GM12878 (cell line): ENCODE data around the gene NRG3. TPM values are rescaled to one million over a fixed set of nuclear protein-coding genes. Genes with fewer than 3 reads are reported as not detected.
A peak's percentile ranks its signal among the peaks of the same experiment; 100 is the strongest.

Experiments used
- ATAC-seq: fragments of 200-7000 bp; cut with Tn5 transposase; 3 replicates; pipeline ENCODE4 v1.9.1; 2020; ENCODE audit warnings: mild to moderate bottlenecking, moderate library complexity
- BruUV-seq: library from RNA; stranded (reverse); fragments of 400-500 nt; replicated peaks from 2 replicates; lab custom pipeline; 2021; lab: Mats Ljungman, UMichigan
- CTCF ChIA-PET: fragments of 300-600 bp; sonication (Branson Sonifier 250); formaldehyde crosslinking; extraction: SDS; loops from one replicate; lab custom pipeline; 2021; ENCODE audit warnings: inconsistent platforms; lab: Yijun Ruan, JAX
- POLR2A ChIA-PET: fragments of 350-600 bp; formaldehyde crosslinking; extraction: SDS; loops from one replicate; lab custom pipeline; 2021; ENCODE audit warnings: inconsistent platforms; lab: Charles Lee
- RAD21 ChIA-PET: fragments of 300-600 bp; sonication (Branson Sonifier 250); formaldehyde crosslinking; loops from one replicate; lab custom pipeline; 2023; ENCODE audit warnings: antibody characterized with exemption; ENCODE audit not compliant: unreplicated experiment; lab: Charles Lee
- SMC1A ChIA-PET: fragments of 300-600 bp; sonication (Branson Sonifier 250); formaldehyde crosslinking; loops from one replicate; lab custom pipeline; 2023; ENCODE audit not compliant: unreplicated experiment, uncharacterized antibody; lab: Charles Lee
- DNase-seq: peaks from one replicate; pipeline ENCODE4 v3.0.0-alpha.2; 2011; ENCODE audit warnings: low read depth, low spot score
- FAIRE-seq: peaks from 3 replicates; lab custom pipeline; 2011; peaks lifted over from hg19 to GRCh38; lab: Jason Lieb, UNC
- H2AFZ ChIP-seq: 2 replicates; pipeline ENCODE4 v1.6.0; 2011; ENCODE audit warnings: low read depth, low read length, control low read depth; ENCODE audit not compliant: control insufficient read depth
- H3K27ac ChIP-seq: 2 replicates; pipeline ENCODE4 v1.5.1; 2011; ENCODE audit warnings: control low read depth; ENCODE audit not compliant: control insufficient read depth, insufficient read depth
- H3K27me3 ChIP-seq, 2 experiments: replicated peaks in 1 of 2; 2 replicates each; pipeline versions ENCODE4 v1.6.0 to v1.6.1; 2011; ENCODE audit warnings: low read length in 1 of 2; ENCODE audit not compliant: control insufficient read depth in 2 of 2, insufficient read depth in 2 of 2
- H3K36me3 ChIP-seq, 2 experiments: 2 replicates each; pipeline ENCODE4 v1.5.1; 2011; ENCODE audit warnings: low read length in 1 of 2; ENCODE audit not compliant: control insufficient read depth in 2 of 2, insufficient read depth in 2 of 2
- H3K4me1 ChIP-seq: 2 replicates; pipeline ENCODE4 v1.6.1; 2011; ENCODE audit warnings: mild to moderate bottlenecking, low read length, moderate library complexity, mixed read lengths; ENCODE audit not compliant: control insufficient read depth, insufficient read depth
- H3K4me2 ChIP-seq: 2 replicates; pipeline ENCODE4 v1.6.0; 2011; ENCODE audit warnings: control low read depth; ENCODE audit not compliant: control insufficient read depth, insufficient read depth
- H3K4me3 ChIP-seq: fragments of 200-600 bp; sonication (generic); 2 replicates; pipeline ENCODE4 v1.5.1; 2016
- H3K79me2 ChIP-seq: 2 replicates; pipeline ENCODE4 v1.6.0; 2011; ENCODE audit warnings: low read length; ENCODE audit not compliant: control insufficient read depth, insufficient read depth
- H3K9ac ChIP-seq: 2 replicates; pipeline ENCODE4 v1.8.0; 2011; ENCODE audit warnings: low read length, control low read depth, mixed read lengths; ENCODE audit not compliant: control insufficient read depth, insufficient read depth
- H3K9me3 ChIP-seq: replicated peaks from 3 replicates; pipeline ENCODE4 v1.5.1; 2011; ENCODE audit warnings: mild to moderate bottlenecking, low read length; ENCODE audit not compliant: control insufficient read depth, insufficient read depth
- H4K20me1 ChIP-seq: 2 replicates; pipeline ENCODE4 v1.6.0; 2011; ENCODE audit not compliant: control insufficient read depth, insufficient read depth
- CHD1 ChIP-seq: IDR thresholded peaks from 2 replicates; pipeline ENCODE4 v1.6.1; 2012; ENCODE audit warnings: low read depth, low read length, improper control_type of control experiment
- CHD4 ChIP-seq: fragments of 200-600 bp; sonication (generic); IDR thresholded peaks from 2 replicates; pipeline ENCODE4 v1.6.1; 2016; ENCODE audit warnings: mild to moderate bottlenecking
- LARP7 ChIP-seq: fragments of 450-650 bp; IDR thresholded peaks from 2 replicates; pipeline ENCODE4 v1.6.1; 2017; ENCODE audit warnings: mild to moderate bottlenecking
- NFYB ChIP-seq: IDR thresholded peaks from 2 replicates; pipeline ENCODE4 v1.6.1; 2011; ENCODE audit warnings: low read depth, mild to moderate bottlenecking, low read length, improper control_type of control experiment, moderate library complexity; ENCODE audit not compliant: insufficient read depth
- RUNX3 ChIP-seq: IDR thresholded peaks from 2 replicates; pipeline ENCODE4 v1.6.1; 2012; ENCODE audit warnings: low read length, inconsistent platforms
- ZNF24 ChIP-seq: fragments of 450-650 bp; IDR thresholded peaks from 2 replicates; pipeline ENCODE4 v1.6.1; 2017; ENCODE audit warnings: antibody characterized with exemption, mild to moderate bottlenecking
- ZNF384 ChIP-seq: IDR thresholded peaks from 2 replicates; pipeline ENCODE4 v1.6.1; 2012; ENCODE audit warnings: low read depth, mild to moderate bottlenecking, low read length, improper control_type of control experiment, borderline replicate concordance
- WGBS: methylation state at CpG from one replicate; pipeline ENCODE4 v1.1.6; 2016; ENCODE audit warnings: low lambda C conversion rate; ENCODE audit not compliant: insufficient replicate concordance, insufficient coverage; ENCODE audit errors: missing lambda C conversion rate; 5-methylcytosine and 5-hydroxymethylcytosine counted together
- in situ Hi-C: fragments of 300-500 bp; cut with MboI; formaldehyde crosslinking; loops from 9 replicates; pipeline ENCODE4 v1.14.3; 2018; ENCODE audit warnings: mixed read lengths
- intact Hi-C: fragments of 100-400 bp; cut with micrococcal nuclease; formaldehyde crosslinking; loops from one replicate; pipeline ENCODE4 v1.14.2; 2022; ENCODE audit not compliant: unreplicated experiment
- polyA plus RNA-seq, 11 experiments: library from polyadenylated mRNA; depleted of rRNA in 4 of 11; unstranded in 6 of 11; stranded (reverse) in 5 of 11; fragments of >200 nt; fragmentation: Nextera tagmentation in 4 of 11; fragmentation: Illumina TruSeq in 1 of 11; extraction: Ambion mirVana in 4 of 11; extraction: Trizol in 1 of 11; gene quantifications; 1 replicate in 1 of 11; 2 replicates in 10 of 11; pipeline versions ENCODE4 v1.2.1 to v1.2.3, GENCODE V29; 2011 to 2016; ENCODE audit warnings: inconsistent platforms in 2 of 11, missing spikeins in 2 of 11, low read depth in 1 of 11
- total RNA-seq, 4 experiments: library from RNA; depleted of rRNA in 3 of 4; stranded (reverse); fragments of >200 nt in 3 of 4; fragmentation: Illumina TruSeq in 1 of 4; extraction: Trizol in 1 of 4; gene quantifications; 2 replicates each; pipeline versions ENCODE4 v1.2.1 to v1.2.3, GENCODE V29; 2013 to 2021
- TF ChIP-seq, protein P1 (sequence below): IDR thresholded peaks from 2 replicates; pipeline ENCODE4 v1.6.1; 2012; ENCODE audit warnings: low read depth, low read length, improper control_type of control experiment

NRG3 gene
- total and polyA plus RNA-seq, 10 of the 15 experiments (the other 5 are each of a cell fraction or from before 2014, with no cell fraction given) = 0.03 to 0.41 (median 0.17) TPM; not detected in 3

DNA sequence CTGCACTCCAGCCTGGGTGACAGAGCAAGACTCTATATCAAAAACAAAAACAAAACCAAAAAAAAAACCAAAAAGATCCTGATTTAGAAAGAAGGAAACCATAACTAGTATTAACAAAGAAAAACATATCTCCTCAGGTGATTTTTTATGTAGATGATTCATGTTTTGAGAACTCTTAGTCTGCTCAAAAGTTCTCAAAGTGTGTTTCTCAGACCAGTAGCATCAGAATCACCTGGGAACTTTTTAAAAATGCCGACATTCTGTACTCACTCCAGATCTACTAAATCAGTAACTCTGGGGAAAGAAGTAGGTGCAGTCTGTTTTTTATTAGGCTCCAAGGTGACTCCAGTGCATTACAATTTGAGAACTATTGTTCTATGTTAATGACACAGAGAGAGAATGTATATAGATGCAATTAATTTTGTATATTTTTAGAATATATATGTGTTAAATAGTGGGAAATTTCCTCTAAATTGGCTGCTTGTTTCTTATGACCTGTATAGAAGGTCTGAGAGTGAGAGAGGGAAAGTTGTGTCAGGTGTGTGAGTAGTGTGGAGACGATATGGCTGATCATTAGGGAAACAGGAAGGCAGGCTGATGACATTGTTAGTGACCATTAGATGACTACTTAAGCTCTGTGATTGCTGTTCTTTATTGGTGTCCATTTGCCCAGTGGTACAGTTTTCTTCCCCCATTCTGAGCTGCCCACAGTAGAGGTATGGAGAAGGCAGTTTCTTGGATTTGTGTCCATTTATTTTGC, 1075.0 kb downstream of the NRG3 start:
- no TSS peak for BruUV-seq
- Histone ChIP-seq H3K36me3 (no peaks in the 10 kb centered on the region), H3K27ac (no peak overlapping the region), H3K79me2 (no peaks in the 10 kb centered on the region), H3K4me1 (no peaks in the 10 kb centered on the region), H3K9ac (no peak overlapping the region), H3K4me2 (no peak overlapping the region), H4K20me1 (no peaks in the 10 kb centered on the region), H3K9me3 (no peaks in the 10 kb centered on the region; the same call in 2 of the 3 replicates), H3K27me3 (no peaks in the 10 kb centered on the region), H2AFZ (no peak overlapping the region), H3K4me3 (no peak overlapping the region)
- intact Hi-C loops = no loop called here
- in situ Hi-C loops = no loop called here
- ChIA-PET POLR2A (no interaction called here), SMC1A (interaction anchor here (0.9 to 2.0 kb wide), 4 partner anchors 9 to 35 kb away, joined by 3 to 6 read pairs (median 6); no protein-coding TSS in a partner anchor), RAD21 (interaction anchor here (1.0 to 1.3 kb wide), 3 partner anchors 10 to 153 kb away, joined by 4 to 5 read pairs (median 4); no protein-coding TSS in a partner anchor), CTCF (interaction anchor here (0.8 to 1.3 kb wide), 2 partner anchors 35 to 138 kb away, joined by 3 read pairs; no protein-coding TSS in a partner anchor)
- no peak for TF ChIP-seq CHD4
- TF ChIP-seq LARP7 = no peak
- TF ChIP-seq, protein P1, sequence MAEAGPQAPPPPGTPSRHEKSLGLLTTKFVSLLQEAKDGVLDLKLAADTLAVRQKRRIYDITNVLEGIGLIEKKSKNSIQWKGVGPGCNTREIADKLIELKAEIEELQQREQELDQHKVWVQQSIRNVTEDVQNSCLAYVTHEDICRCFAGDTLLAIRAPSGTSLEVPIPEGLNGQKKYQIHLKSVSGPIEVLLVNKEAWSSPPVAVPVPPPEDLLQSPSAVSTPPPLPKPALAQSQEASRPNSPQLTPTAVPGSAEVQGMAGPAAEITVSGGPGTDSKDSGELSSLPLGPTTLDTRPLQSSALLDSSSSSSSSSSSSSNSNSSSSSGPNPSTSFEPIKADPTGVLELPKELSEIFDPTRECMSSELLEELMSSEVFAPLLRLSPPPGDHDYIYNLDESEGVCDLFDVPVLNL = no peak
- TF ChIP-seq RUNX3 = 0 out of 2 replicates have a peak, but pooled peaks have one; percentile 11
- no peak for TF ChIP-seq ZNF24
- no peak for TF ChIP-seq CHD1
- TF ChIP-seq NFYB = no peak
- no peak for TF ChIP-seq ZNF384
- WGBS = 7% methylated on average over 2 of the region's 2 CpGs
- no peak for DNase-seq
- peak; percentile 70 for ATAC-seq
- no peak for FAIRE-seq
